Measurements from ENCODE around the gene FN3K. TPM values are rescaled to one million over a fixed set of nuclear protein-coding genes. Genes with fewer than 3 reads are reported as not detected.
A peak's percentile ranks its signal among the peaks of the same experiment; 100 is the strongest.

Gene FN3K
- total RNA-seq, 1 experiment from 2014 or later: 28.3 TPM

DNA sequence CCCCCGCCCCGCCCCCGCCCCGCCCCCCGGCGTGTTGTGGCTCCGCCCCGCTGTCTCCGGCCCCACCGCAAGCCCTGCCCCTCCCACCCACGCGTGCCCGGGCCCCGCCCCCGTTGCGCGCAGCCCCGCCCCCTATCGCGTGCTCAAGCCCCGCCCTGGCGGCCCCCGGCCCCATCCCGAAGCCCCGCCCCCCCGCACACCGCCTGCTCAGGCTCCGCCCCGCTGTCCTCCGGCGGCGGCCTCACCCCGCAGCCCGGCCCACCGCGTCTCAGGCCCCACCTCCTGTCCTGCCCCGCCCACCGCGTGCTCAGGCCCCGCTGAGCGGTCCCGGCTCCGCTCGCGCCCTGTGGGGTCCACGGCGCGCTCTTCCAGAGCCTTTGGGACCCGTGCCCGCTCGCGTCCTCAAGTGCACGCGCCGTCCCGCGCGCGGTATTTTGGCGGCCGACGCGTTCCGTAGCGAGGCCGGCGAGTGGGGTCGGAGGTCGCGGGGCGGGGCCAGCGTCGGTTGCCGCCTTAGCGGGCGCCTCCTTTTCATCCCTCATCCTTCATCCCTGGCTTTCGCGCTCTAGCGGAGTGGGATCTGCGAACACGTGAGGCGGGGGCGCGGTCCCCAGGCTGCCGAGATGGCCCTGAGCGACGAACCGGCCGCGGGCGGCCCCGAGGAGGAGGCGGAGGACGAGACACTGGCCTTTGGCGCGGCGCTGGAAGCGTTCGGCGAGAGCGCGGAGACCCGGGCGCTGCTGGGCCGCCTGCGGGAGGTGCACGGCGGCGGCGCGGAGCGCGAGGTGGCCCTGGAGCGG, 16.4 kb downstream of the FN3K start, which contains the start of gene TBCD:
TSS of gene TBCD (plus strand) at position 495 of the 800 bp plus-strand sequence. CDS start at position 624, 129 bp downstream.
- Histone ChIP-seq H4K20me1 (ENCODE audit: control insufficient read depth, insufficient read depth, insufficient read length) (no peaks in the 10 kb centered on the region), H4K8ac (replicated peaks; ENCODE audit: insufficient read length, low read depth, low read length) (no peak within 1 kb of the TSS), H3K14ac (ENCODE audit: insufficient read depth, low read length) (peak within 1 kb of the TSS; percentile 74), H3K27ac (ENCODE audit: insufficient read length, low read depth, low read length) (no peak within 1 kb of the TSS), H2AK5ac (ENCODE audit: insufficient read length, low read length) (no peak within 1 kb of the TSS), H2BK15ac (ENCODE audit: low read depth, low read length) (no peak within 1 kb of the TSS), H3K4ac (ENCODE audit: low read depth, low read length) (no peak within 1 kb of the TSS), H3K4me2 (ENCODE audit: insufficient read depth, insufficient read length, low read length) (peak within 1 kb of the TSS; percentile 88), H3K18ac (ENCODE audit: insufficient read length, low read depth, low read length) (peak within 1 kb of the TSS; percentile 82), H2BK120ac (ENCODE audit: low read depth, low read length, poor library complexity, severe bottlenecking) (no peak within 1 kb of the TSS), H3T11ph (ENCODE audit: low read length) (no peak within 1 kb of the TSS), H3K56ac (ENCODE audit: insufficient read length, low read depth, low read length) (no peak within 1 kb of the TSS), H2BK12ac (ENCODE audit: insufficient read length, low read depth, low read length) (no peak within 1 kb of the TSS), H3K23me2 (ENCODE audit: insufficient read length, low read depth, low read length, poor library complexity, severe bottlenecking) (peaks cover 14% of the 10 kb centered on the region), H3K23ac (ENCODE audit: insufficient read length, low read depth, low read length) (no peak within 1 kb of the TSS), H4K5ac (ENCODE audit: insufficient read length, low read depth, low read length) (no peak within 1 kb of the TSS), H3K27me3 (ENCODE audit: insufficient read depth, low read length) (peaks cover 4% of the 10 kb centered on the region; the same call in 1 of the 2 replicates), H2BK5ac (ENCODE audit: insufficient read length, low read length) (no peak within 1 kb of the TSS), H3K4me1 (ENCODE audit: insufficient read depth, low read length) (peaks cover 11% of the 10 kb centered on the region; the same call in 1 of the 2 replicates), H3K9me3 (ENCODE audit: control insufficient read depth, low read depth, low read length) (no peaks in the 10 kb centered on the region), H4K91ac (ENCODE audit: insufficient read length, low read depth, low read length) (no peak within 1 kb of the TSS), H3K9ac (ENCODE audit: extremely low read depth, insufficient read length, low read length) (peak within 1 kb of the TSS; percentile 67), H2BK20ac (ENCODE audit: low read depth, low read length, poor library complexity, severe bottlenecking) (no peak within 1 kb of the TSS), H3K79me1 (ENCODE audit: insufficient read depth, low read depth, low read length, poor library complexity, severe bottlenecking) (no peaks in the 10 kb centered on the region), H3K79me2 (ENCODE audit: insufficient read depth, low read length) (peaks cover 7% of the 10 kb centered on the region; the same call in 1 of the 2 replicates), H2AFZ (ENCODE audit: low read length) (no peak within 1 kb of the TSS)
- Mint-ChIP-seq H3K27ac (peak within 1 kb of the TSS in 1 of 3 experiments; percentile 67; a peak in 1 of 7 replicates), H3K9me3 (peaks cover 2 to 4% of the 10 kb centered on the region in 2 experiments; a peak in 3 of 5 replicates), H3K4me1 (peaks cover 36 to 44% of the 10 kb centered on the region in 2 experiments), H3K4me3 (peak within 1 kb of the TSS; percentile 86 to 95), H3K27me3 (ENCODE audit: low read depth) (peaks cover 17% of the 10 kb centered on the region), H3K36me3 (ENCODE audit: insufficient read depth in 1 of 3, low read depth in 3 of 3) (peaks cover 10 to 23% (median 22%) of the 10 kb centered on the region in 3 experiments)
- peak; percentile 91 for DNase-seq
- TF ChIP-seq CTCF (conservative IDR thresholded peaks at IDR 0.05): no peak
- WGBS (ENCODE audit: extremely low coverage, insufficient read length, low lambda C conversion rate): no CpG with 5 or more reads among the region's 114 CpGs

Data from H9 (cell line).